HG03039 (cell line): ENCODE results near the gene NME9.

Source experiments
- ATAC-seq: cut with Tn5 transposase; IDR thresholded peaks from one replicate; pipeline ENCODE4 v1.9.1; 2021; ENCODE audit warnings: mild to moderate bottlenecking, moderate library complexity; ENCODE audit not compliant: unreplicated experiment

Gene NME9

GRCh38 chr3:138284957-138285477, 44.6 kb downstream of the NME9 start:
- no peak for ATAC-seq

GRCh38 chr3:138284079-138284478, 45.6 kb downstream of the NME9 start:
- no peak for ATAC-seq

GRCh38 chr3:138282836-138283235, 46.8 kb downstream of the NME9 start:
- ATAC-seq = no peak

- no peak for ATAC-seq
Measured at GRCh38 chr3:138281561-138281960, 48.1 kb downstream of the NME9 start.

- no peak for ATAC-seq
Measured at GRCh38 chr3:138271189-138271794, 58.4 kb downstream of the NME9 start.

- no peak for ATAC-seq
Measured at GRCh38 chr3:138270245-138270644, 59.4 kb downstream of the NME9 start.

- ATAC-seq = no peak
Measured at GRCh38 chr3:138267083-138267482, 62.6 kb downstream of the NME9 start.

- ATAC-seq = no peak
Measured at GRCh38 chr3:138265745-138266144, 63.9 kb downstream of the NME9 start.

GRCh38 chr3:138263104-138263503, 66.5 kb downstream of the NME9 start:
- no peak for ATAC-seq

- no peak for ATAC-seq
Measured at GRCh38 chr3:138260611-138261010, 69.0 kb downstream of the NME9 start.

- ATAC-seq = no peak
Measured at GRCh38 chr3:138259126-138259525, 70.5 kb downstream of the NME9 start.

- no peak for ATAC-seq
Measured at GRCh38 chr3:138257986-138258385, 71.7 kb downstream of the NME9 start.

- ATAC-seq = no peak
Measured at GRCh38 chr3:138256022-138256421, 73.6 kb downstream of the NME9 start.

GRCh38 chr3:138254216-138254615, 75.4 kb downstream of the NME9 start:
- ATAC-seq = no peak

- no peak for ATAC-seq
Measured at GRCh38 chr3:138253609-138254008, 76.0 kb downstream of the NME9 start.
